H9 (cell line): Measurements from ENCODE around the gene MYO5B. TPM values are rescaled to one million over a fixed set of nuclear protein-coding genes. Genes with fewer than 3 reads are reported as not detected.

Source experiments
- DNase-seq: peaks from one replicate; pipeline ENCODE4 v3.0.0-alpha.2; 2017
- H2AFZ ChIP-seq: one replicate; pipeline ENCODE4 v1.6.1; 2013; ENCODE audit warnings: mild to moderate bottlenecking, low read length, control low read depth, moderate library complexity
- H2AK5ac ChIP-seq: 2 replicates; pipeline ENCODE4 v1.6.1; 2013; ENCODE audit warnings: low read length, control low read depth, mixed read lengths; ENCODE audit not compliant: insufficient read length
- H2BK120ac ChIP-seq: one replicate; pipeline ENCODE4 v1.6.1; 2013; ENCODE audit warnings: low read depth, mild to moderate bottlenecking, low read length, control low read depth, inconsistent platforms; ENCODE audit not compliant: poor library complexity, severe bottlenecking
- H2BK12ac ChIP-seq: 2 replicates; pipeline ENCODE4 v1.6.1; 2013; ENCODE audit warnings: low read length, control low read depth, mixed read lengths, low read depth; ENCODE audit not compliant: insufficient read length
- H2BK15ac ChIP-seq: 2 replicates; pipeline ENCODE4 v1.6.1; 2013; ENCODE audit warnings: low read depth, low read length, control low read depth
- H2BK20ac ChIP-seq: one replicate; pipeline ENCODE4 v1.6.1; 2013; ENCODE audit warnings: low read depth, mild to moderate bottlenecking, low read length, control low read depth, inconsistent platforms; ENCODE audit not compliant: poor library complexity, severe bottlenecking
- H2BK5ac ChIP-seq: 2 replicates; pipeline ENCODE4 v1.6.1; 2013; ENCODE audit warnings: low read length, control low read depth, mixed read lengths; ENCODE audit not compliant: insufficient read length
- H3K14ac ChIP-seq: 2 replicates; pipeline ENCODE4 v1.6.1; 2013; ENCODE audit warnings: low read length, control low read depth; ENCODE audit not compliant: insufficient read depth
- H3K18ac ChIP-seq: 2 replicates; pipeline ENCODE4 v1.6.1; 2013; ENCODE audit warnings: low read depth, mild to moderate bottlenecking, mixed read lengths, low read length, control low read depth; ENCODE audit not compliant: insufficient read length
- H3K23ac ChIP-seq: 2 replicates; pipeline ENCODE4 v1.6.1; 2013; ENCODE audit warnings: low read length, control low read depth, mixed read lengths, low read depth; ENCODE audit not compliant: insufficient read length
- H3K23me2 ChIP-seq: 2 replicates; pipeline ENCODE4 v1.6.1; 2013; ENCODE audit warnings: low read depth, mild to moderate bottlenecking, mixed read lengths, low read length, control low read depth; ENCODE audit not compliant: insufficient read length, poor library complexity, severe bottlenecking
- H3K27ac ChIP-seq: 2 replicates; pipeline ENCODE4 v1.5.1; 2013; ENCODE audit warnings: low read length, control low read depth, mixed read lengths, low read depth; ENCODE audit not compliant: insufficient read length
- H3K27me3 ChIP-seq: 2 replicates; pipeline ENCODE4 v1.6.1; 2013; ENCODE audit warnings: low read length, control low read depth, inconsistent platforms; ENCODE audit not compliant: insufficient read depth
- H3K4ac ChIP-seq: 2 replicates; pipeline ENCODE4 v1.6.1; 2013; ENCODE audit warnings: low read depth, mild to moderate bottlenecking, control low read depth, inconsistent platforms, low read length, moderate library complexity
- H3K4me1 ChIP-seq: 2 replicates; pipeline ENCODE4 v1.6.1; 2013; ENCODE audit warnings: low read length, control low read depth, inconsistent platforms; ENCODE audit not compliant: insufficient read depth
- H3K4me2 ChIP-seq: 2 replicates; pipeline ENCODE4 v1.6.1; 2013; ENCODE audit warnings: low read length, control low read depth, mixed read lengths; ENCODE audit not compliant: insufficient read length, insufficient read depth
- H3K56ac ChIP-seq: 2 replicates; pipeline ENCODE4 v1.6.1; 2013; ENCODE audit warnings: low read depth, mild to moderate bottlenecking, mixed read lengths, low read length, control low read depth; ENCODE audit not compliant: insufficient read length
- H3K79me1 ChIP-seq: 2 replicates; pipeline ENCODE4 v1.6.1; 2013; ENCODE audit warnings: low read depth, mild to moderate bottlenecking, moderate library complexity, low read length, control low read depth, inconsistent platforms; ENCODE audit not compliant: insufficient read depth, poor library complexity, severe bottlenecking
- H3K79me2 ChIP-seq: 2 replicates; pipeline ENCODE4 v1.6.1; 2013; ENCODE audit warnings: low read length, control low read depth, inconsistent platforms; ENCODE audit not compliant: insufficient read depth
- H3K9ac ChIP-seq: 2 replicates; pipeline ENCODE4 v1.6.1; 2013; ENCODE audit warnings: low read length, control low read depth, mixed read lengths; ENCODE audit not compliant: insufficient read length; ENCODE audit errors: extremely low read depth
- H3K9me3 ChIP-seq: one replicate; pipeline ENCODE4 v1.6.1; 2013; ENCODE audit warnings: low read depth, low read length, inconsistent platforms; ENCODE audit not compliant: control insufficient read depth
- H3T11ph ChIP-seq: one replicate; pipeline ENCODE4 v1.6.1; 2013; ENCODE audit warnings: mild to moderate bottlenecking, low read length, control low read depth, inconsistent platforms
- H4K20me1 ChIP-seq: one replicate; pipeline ENCODE4 v1.6.1; 2013; ENCODE audit not compliant: control insufficient read depth, insufficient read length, insufficient read depth
- H4K5ac ChIP-seq: 2 replicates; pipeline ENCODE4 v1.6.1; 2013; ENCODE audit warnings: low read depth, mild to moderate bottlenecking, mixed read lengths, low read length, control low read depth; ENCODE audit not compliant: insufficient read length
- H4K8ac ChIP-seq: replicated peaks from 2 replicates; pipeline ENCODE4 v1.6.1; 2013; ENCODE audit warnings: low read length, control low read depth, mixed read lengths, low read depth; ENCODE audit not compliant: insufficient read length
- H4K91ac ChIP-seq: 2 replicates; pipeline ENCODE4 v1.6.1; 2013; ENCODE audit warnings: low read depth, mild to moderate bottlenecking, moderate library complexity, mixed read lengths, low read length, control low read depth; ENCODE audit not compliant: insufficient read length
- H3K27ac Mint-ChIP-seq, 3 experiments: 2 replicates in 2 of 3; 3 replicates in 1 of 3; pipeline ENCODE4 v1.8.0; 2020 to 2021; ENCODE audit warnings: mixed read lengths in 3 of 3, mild to moderate bottlenecking in 1 of 3, moderate library complexity in 1 of 3
- H3K27me3 Mint-ChIP-seq: 2 replicates; pipeline ENCODE4 v1.8.0; 2021; ENCODE audit warnings: low read depth, mild to moderate bottlenecking, moderate library complexity, mixed read lengths
- H3K36me3 Mint-ChIP-seq, 3 experiments: 2 replicates in 2 of 3; 3 replicates in 1 of 3; pipeline ENCODE4 v1.8.0; 2020 to 2021; ENCODE audit warnings: low read depth in 3 of 3, mixed read lengths in 3 of 3; ENCODE audit not compliant: insufficient read depth in 1 of 3
- H3K4me1 Mint-ChIP-seq, 2 experiments: 2 replicates each; pipeline ENCODE4 v1.8.0; 2020; ENCODE audit warnings: mixed read lengths in 2 of 2
- H3K4me3 Mint-ChIP-seq, 2 experiments: 2 replicates in 1 of 2; 3 replicates in 1 of 2; pipeline ENCODE4 v1.8.0; 2020 to 2021; ENCODE audit warnings: mild to moderate bottlenecking in 2 of 2, mixed read lengths in 2 of 2, moderate library complexity in 1 of 2
- H3K9me3 Mint-ChIP-seq, 2 experiments: 2 replicates in 1 of 2; 3 replicates in 1 of 2; pipeline ENCODE4 v1.8.0; 2020; ENCODE audit warnings: mild to moderate bottlenecking in 2 of 2, mixed read lengths in 2 of 2, moderate library complexity in 1 of 2
- CTCF ChIP-seq: fragments of 200-600 bp; sonication (generic); conservative IDR thresholded peaks from 3 replicates; pipeline ENCODE4 v1.8.0; 2021; ENCODE audit warnings: antibody characterized with exemption, mild to moderate bottlenecking
- WGBS: extraction: QIAGEN DNeasy Blood & Tissue Kit; methylation state at CpG from one replicate; pipeline ENCODE4 v1.1.7; 2013; ENCODE audit warnings: missing lambda C conversion rate, low lambda C conversion rate, mixed read lengths; ENCODE audit not compliant: insufficient read length; ENCODE audit errors: extremely low coverage; 5-methylcytosine and 5-hydroxymethylcytosine counted together
- total RNA-seq: library from RNA; stranded (reverse); gene quantifications from 2 replicates; pipeline ENCODE4 v1.2.1, GENCODE V29; 2021

The MYO5B gene
- total RNA-seq, 1 experiment from 2014 or later, result 9.3 TPM

- no peak overlapping the region for H3K4me2 ChIP-seq
- TF ChIP-seq CTCF, result no peak
- no peak overlapping the region for H3T11ph ChIP-seq
- Mint-ChIP-seq H3K36me3 (peaks cover 10 to 19% (median 10%) of the 10 kb centered on the region in 3 experiments; a peak in 6 of 7 replicates), H3K4me1 (no peaks in the 10 kb centered on the region), H3K27me3 (no peaks in the 10 kb centered on the region), H3K9me3 (peaks cover 6 to 18% of the 10 kb centered on the region in 2 experiments), H3K27ac (no peak overlapping the region), H3K4me3 (no peak overlapping the region)
- no peak overlapping the region for H4K8ac ChIP-seq
- no peak overlapping the region for H3K4ac ChIP-seq
- H3K4me1 ChIP-seq, result no peaks in the 10 kb centered on the region
- WGBS, result no CpG with 5 or more reads among the region's 4 CpGs
- H4K20me1 ChIP-seq, result no peaks in the 10 kb centered on the region
- H3K23ac ChIP-seq, result no peak overlapping the region
- DNase-seq, result no peak
- no peak overlapping the region for H3K27ac ChIP-seq
- H2AFZ ChIP-seq, result no peak overlapping the region
- no peaks in the 10 kb centered on the region for H3K79me2 ChIP-seq
- H3K79me1 ChIP-seq, result no peaks in the 10 kb centered on the region
- H4K91ac ChIP-seq, result no peak overlapping the region
- no peak overlapping the region for H2BK12ac ChIP-seq
- H3K27me3 ChIP-seq, result no peaks in the 10 kb centered on the region
- no peak overlapping the region for H3K14ac ChIP-seq
- H2BK20ac ChIP-seq, result no peak overlapping the region
- no peak overlapping the region for H3K56ac ChIP-seq
- no peak overlapping the region for H3K9ac ChIP-seq
- no peak overlapping the region for H3K18ac ChIP-seq
- no peaks in the 10 kb centered on the region for H3K23me2 ChIP-seq
- no peaks in the 10 kb centered on the region for H3K9me3 ChIP-seq
- no peak overlapping the region for H4K5ac ChIP-seq
- no peak overlapping the region for H2BK5ac ChIP-seq
- no peak overlapping the region for H2BK15ac ChIP-seq
- no peak overlapping the region for H2BK120ac ChIP-seq
- H2AK5ac ChIP-seq, result no peak overlapping the region
Observed at GRCh38 chr18:49833814-49834213, 361.1 kb downstream of the MYO5B start.
